CD14-positive monocyte (primary cell): ENCODE results near the gene FOXP4. TPM values are rescaled to one million over a fixed set of nuclear protein-coding genes. Genes with fewer than 3 reads are reported as not detected.

ENCODE experiments used
- DNase-seq, 3 donors: peaks; one replicate each; pipeline ENCODE4 v3.0.0-alpha.2; 2011 to 2022
- H2AFZ ChIP-seq: 2 replicates; pipeline ENCODE4 v1.6.0; 2012; ENCODE audit warnings: mild to moderate bottlenecking, low read depth, low read length, inconsistent platforms; ENCODE audit not compliant: insufficient read depth, poor library complexity, severe bottlenecking
- H3K27ac ChIP-seq, 2 donors: 1 replicate in 1 of 2; 2 replicates in 1 of 2; pipeline ENCODE4 v1.5.1; 2012 to 2013; ENCODE audit warnings: low read length in 2 of 2, control low read depth in 1 of 2, inconsistent platforms in 1 of 2, low read depth in 1 of 2, mild to moderate bottlenecking in 1 of 2
- H3K27me3 ChIP-seq, 2 donors: one replicate each; pipeline versions ENCODE4 v1.6.0 to v1.6.1; 2011 to 2013; ENCODE audit warnings: low read length in 2 of 2; ENCODE audit not compliant: control insufficient read depth in 2 of 2, insufficient read depth in 2 of 2
- H3K36me3 ChIP-seq, 2 donors: replicated peaks in 1 of 2; 1 replicate in 1 of 2; 2 replicates in 1 of 2; pipeline versions ENCODE4 v1.5.1 to v1.6.1; 2012 to 2013; ENCODE audit warnings: low read length in 2 of 2, control low read depth in 1 of 2, inconsistent platforms in 1 of 2, mild to moderate bottlenecking in 1 of 2; ENCODE audit not compliant: insufficient read depth in 2 of 2, control insufficient read depth in 1 of 2
- H3K4me1 ChIP-seq, 2 donors: 1 replicate in 1 of 2; 2 replicates in 1 of 2; pipeline versions ENCODE4 v1.5.1 to v1.6.1; 2012 to 2013; ENCODE audit warnings: low read length in 2 of 2, control low read depth in 1 of 2, inconsistent platforms in 1 of 2, mild to moderate bottlenecking in 1 of 2, moderate library complexity in 1 of 2; ENCODE audit not compliant: insufficient read depth in 2 of 2, control insufficient read depth in 1 of 2
- H3K4me2 ChIP-seq: replicated peaks from 2 replicates; pipeline ENCODE3; 2012; ENCODE audit warnings: low read length, moderate library complexity, mild to moderate bottlenecking; ENCODE audit not compliant: poor library complexity, severe bottlenecking; ENCODE audit errors: extremely low read depth
- H3K4me3 ChIP-seq, 3 experiments: fragments of 200-600 bp in 1 of 3; sonication (generic) in 1 of 3; replicated peaks in 1 of 3; 1 replicate in 2 of 3; 2 replicates in 1 of 3; pipeline ENCODE4 v1.5.1; 2011 to 2013; ENCODE audit warnings: low read length in 3 of 3, mild to moderate bottlenecking in 3 of 3, control low read depth in 2 of 3, low read depth in 2 of 3, inconsistent platforms in 1 of 3, moderate library complexity in 1 of 3
- H3K79me2 ChIP-seq: 2 replicates; pipeline ENCODE4 v1.6.0; 2012; ENCODE audit warnings: mild to moderate bottlenecking, control low read depth, inconsistent platforms, low read length, moderate library complexity; ENCODE audit not compliant: insufficient read depth
- H3K9ac ChIP-seq: 2 replicates; pipeline ENCODE4 v1.6.0; 2017; ENCODE audit warnings: low read length, mild to moderate bottlenecking; ENCODE audit not compliant: insufficient read depth, poor library complexity, severe bottlenecking
- H3K9me3 ChIP-seq, 2 donors: replicated peaks in 1 of 2; 1 replicate in 1 of 2; 2 replicates in 1 of 2; pipeline versions ENCODE4 v1.5.1 to v1.6.1; 2012 to 2013; ENCODE audit warnings: low read length in 2 of 2, control low read depth in 1 of 2; ENCODE audit not compliant: control insufficient read depth in 1 of 2, insufficient read depth in 1 of 2
- H4K20me1 ChIP-seq: 2 replicates; pipeline ENCODE4 v1.6.0; 2012; ENCODE audit warnings: mild to moderate bottlenecking, low read length, control low read depth, moderate library complexity; ENCODE audit not compliant: insufficient read depth
- H3K27ac Mint-ChIP-seq, 7 donors: one replicate each; pipeline ENCODE4 v1.8.0; 2020; ENCODE audit warnings: mild to moderate bottlenecking in 7 of 7, mixed read lengths in 7 of 7, moderate library complexity in 6 of 7, inconsistent platforms in 2 of 7
- H3K27me3 Mint-ChIP-seq, 3 donors: one replicate each; pipeline ENCODE4 v1.8.0; 2021 to 2022; ENCODE audit warnings: low read depth in 3 of 3, mild to moderate bottlenecking in 3 of 3, mixed read lengths in 3 of 3, moderate library complexity in 3 of 3, inconsistent platforms in 1 of 3
- H3K36me3 Mint-ChIP-seq, 2 donors: one replicate each; pipeline ENCODE4 v1.8.0; 2020; ENCODE audit warnings: mixed read lengths in 2 of 2, inconsistent platforms in 1 of 2, mild to moderate bottlenecking in 1 of 2
- H3K4me1 Mint-ChIP-seq: one replicate; pipeline ENCODE4 v1.8.0; 2020; ENCODE audit warnings: mild to moderate bottlenecking, mixed read lengths
- H3K4me3 Mint-ChIP-seq, 2 donors: one replicate each; pipeline ENCODE4 v1.8.0; 2020; ENCODE audit warnings: mild to moderate bottlenecking in 2 of 2, mixed read lengths in 2 of 2, moderate library complexity in 1 of 2
- H3K9me3 Mint-ChIP-seq, 7 donors: one replicate each; pipeline ENCODE4 v1.8.0; 2020 to 2022; ENCODE audit warnings: mixed read lengths in 7 of 7, mild to moderate bottlenecking in 6 of 7, moderate library complexity in 6 of 7, inconsistent platforms in 2 of 7
- CTCF ChIP-seq: fragments of 200-600 bp; IDR thresholded peaks from one replicate; pipeline ENCODE4 v1.8.0; 2022; ENCODE audit warnings: antibody characterized with exemption, mild to moderate bottlenecking
- WGBS: methylation state at CpG from one replicate; pipeline ENCODE4 v1.1.5; 2013; ENCODE audit warnings: missing lambda C conversion rate; ENCODE audit not compliant: insufficient coverage; 5-methylcytosine and 5-hydroxymethylcytosine counted together
- intact Hi-C, 2 donors: fragments of 100-400 bp; cut with micrococcal nuclease; formaldehyde crosslinking; loops; one replicate each; pipeline versions ENCODE4 v1.15.0 to v1.15.1; 2023
- polyA plus RNA-seq, 3 donors: library from polyadenylated mRNA; depleted of rRNA in 1 of 3; unstranded in 2 of 3; stranded (reverse) in 1 of 3; fragments of 300-500 nt in 2 of 3; fragments of >200 nt in 1 of 3; fragmentation: Illumina TruSeq in 2 of 3; gene quantifications; 1 replicate in 2 of 3; 2 replicates in 1 of 3; pipeline ENCODE4 v1.2.3, GENCODE V29; 2012 to 2021

The FOXP4 gene
- polyA plus RNA-seq, 3 donors, result 0.62 to 7.6 (median 0.65) TPM

- peaks cover 0 to 2% (median 0%) of the 10 kb centered on the region in 7 donors for H3K9me3 Mint-ChIP-seq
- 89% methylated on average over 7 of the region's 15 CpGs for WGBS
- no peak overlapping the region for H3K27ac ChIP-seq
- no peak overlapping the region for H2AFZ ChIP-seq
- no peak overlapping the region for H3K4me3 ChIP-seq
- no peak for DNase-seq
- no peak for TF ChIP-seq CTCF
- peaks cover 25 to 40% (median 26%) of the 10 kb centered on the region in 3 donors for H3K27me3 Mint-ChIP-seq
- intact Hi-C loops, result no loop called here
- no peaks in the 10 kb centered on the region for H3K36me3 ChIP-seq
- no peak overlapping the region for H3K4me2 ChIP-seq
- no peaks in the 10 kb centered on the region for H3K79me2 ChIP-seq
- no peaks in the 10 kb centered on the region for H3K4me1 ChIP-seq
- H3K27me3 ChIP-seq, result peaks cover 0 to 16% of the 10 kb centered on the region in 2 donors
- H3K9ac ChIP-seq, result no peak overlapping the region
- H3K27ac Mint-ChIP-seq, result no peak overlapping the region
- H3K9me3 ChIP-seq, result no peaks in the 10 kb centered on the region
- H3K36me3 Mint-ChIP-seq, result no peaks in the 10 kb centered on the region
- H4K20me1 ChIP-seq, result no peaks in the 10 kb centered on the region
- no peaks in the 10 kb centered on the region for H3K4me1 Mint-ChIP-seq
- peak overlapping the region in 1 of 2 donors; percentile 16 for H3K4me3 Mint-ChIP-seq
These were observed 23.2 kb upstream of the FOXP4 start for GRCh38 chr6:41522780-41523548.

GRCh38 chr6:41523915-41524633, 22.1 kb upstream of the FOXP4 start:
- H3K4me3 ChIP-seq, result no peak overlapping the region
- DNase-seq, result no peak
- H3K9me3 ChIP-seq, result no peaks in the 10 kb centered on the region
- Mint-ChIP-seq H3K9me3 (peaks cover 0 to 2% (median 0%) of the 10 kb centered on the region in 7 donors), H3K27me3 (peaks cover 33 to 51% (median 35%) of the 10 kb centered on the region in 3 donors), H3K4me1 (no peaks in the 10 kb centered on the region), H3K4me3 (no peak overlapping the region), H3K27ac (no peak overlapping the region), H3K36me3 (no peaks in the 10 kb centered on the region)
- H3K4me1 ChIP-seq, result no peaks in the 10 kb centered on the region
- peaks cover 0 to 26% of the 10 kb centered on the region in 2 donors for H3K27me3 ChIP-seq
- no peaks in the 10 kb centered on the region for H3K79me2 ChIP-seq
- no peak for TF ChIP-seq CTCF
- H4K20me1 ChIP-seq, result no peaks in the 10 kb centered on the region
- H3K36me3 ChIP-seq, result no peaks in the 10 kb centered on the region
- 90% methylated on average over 12 of the region's 14 CpGs for WGBS
- H3K9ac ChIP-seq, result no peak overlapping the region
- no peak overlapping the region for H3K27ac ChIP-seq
- H3K4me2 ChIP-seq, result no peak overlapping the region
- intact Hi-C loops, result no loop called here
- H2AFZ ChIP-seq, result no peak overlapping the region
